A673 (cell line): ENCODE data around the gene KCTD2.

Source experiments
- CTCF ChIP-seq: fragments of 300-800, 200-600 bp; sonication (generic); conservative IDR thresholded peaks from 2 replicates; pipeline ENCODE4 v1.5.1; 2017; ENCODE audit warnings: low read depth, mild to moderate bottlenecking, antibody characterized with exemption, low read length, moderate library complexity, mixed read lengths
- EZH2 ChIP-seq: fragments of 200-600 bp; sonication (generic); IDR thresholded peaks from 2 replicates; pipeline ENCODE4 v1.6.1; 2017; ENCODE audit warnings: borderline replicate concordance, low read depth, mild to moderate bottlenecking, mixed read lengths, antibody characterized with exemption, low read length; ENCODE audit not compliant: poor library complexity, severe bottlenecking

- TF ChIP-seq EZH2: no peak
- TF ChIP-seq CTCF: no peak
Measured at GRCh38 chr17:75003070-75003956, 43.7 kb upstream of the KCTD2 start.
